Measurements from ENCODE around the gene CDHR1.
"Not testable (repeated sequence)": the region's sequence is repeated elsewhere in the genome, so short reads cannot be mapped to it uniquely, and the experiment has no call there.

DNA sequence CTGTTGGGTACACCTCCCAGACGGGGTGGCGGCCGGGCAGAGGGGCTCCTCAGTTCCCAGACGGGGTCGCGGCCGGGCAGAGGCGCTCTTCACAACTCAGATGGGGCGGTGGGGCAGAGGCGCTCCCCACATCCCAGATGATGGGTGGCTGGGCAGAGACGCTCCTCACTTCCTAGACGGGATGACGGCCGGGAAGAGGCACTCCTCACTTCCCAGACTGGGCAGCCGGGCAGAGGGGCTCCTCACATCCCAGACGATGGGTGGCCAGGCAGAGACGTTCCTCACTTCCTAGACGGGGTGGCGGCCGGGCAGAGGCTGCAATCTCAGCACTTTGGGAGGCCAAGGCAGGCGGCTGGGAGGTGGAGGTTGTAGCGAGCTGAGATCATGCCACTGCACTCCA is 14.0 kb upstream of the CDHR1 start:
- TF ChIP-seq, protein P1, sequence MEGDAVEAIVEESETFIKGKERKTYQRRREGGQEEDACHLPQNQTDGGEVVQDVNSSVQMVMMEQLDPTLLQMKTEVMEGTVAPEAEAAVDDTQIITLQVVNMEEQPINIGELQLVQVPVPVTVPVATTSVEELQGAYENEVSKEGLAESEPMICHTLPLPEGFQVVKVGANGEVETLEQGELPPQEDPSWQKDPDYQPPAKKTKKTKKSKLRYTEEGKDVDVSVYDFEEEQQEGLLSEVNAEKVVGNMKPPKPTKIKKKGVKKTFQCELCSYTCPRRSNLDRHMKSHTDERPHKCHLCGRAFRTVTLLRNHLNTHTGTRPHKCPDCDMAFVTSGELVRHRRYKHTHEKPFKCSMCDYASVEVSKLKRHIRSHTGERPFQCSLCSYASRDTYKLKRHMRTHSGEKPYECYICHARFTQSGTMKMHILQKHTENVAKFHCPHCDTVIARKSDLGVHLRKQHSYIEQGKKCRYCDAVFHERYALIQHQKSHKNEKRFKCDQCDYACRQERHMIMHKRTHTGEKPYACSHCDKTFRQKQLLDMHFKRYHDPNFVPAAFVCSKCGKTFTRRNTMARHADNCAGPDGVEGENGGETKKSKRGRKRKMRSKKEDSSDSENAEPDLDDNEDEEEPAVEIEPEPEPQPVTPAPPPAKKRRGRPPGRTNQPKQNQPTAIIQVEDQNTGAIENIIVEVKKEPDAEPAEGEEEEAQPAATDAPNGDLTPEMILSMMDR (IDR thresholded peaks at IDR 0.05): not testable (repeated sequence)
- TF ChIP-seq, protein P2, sequence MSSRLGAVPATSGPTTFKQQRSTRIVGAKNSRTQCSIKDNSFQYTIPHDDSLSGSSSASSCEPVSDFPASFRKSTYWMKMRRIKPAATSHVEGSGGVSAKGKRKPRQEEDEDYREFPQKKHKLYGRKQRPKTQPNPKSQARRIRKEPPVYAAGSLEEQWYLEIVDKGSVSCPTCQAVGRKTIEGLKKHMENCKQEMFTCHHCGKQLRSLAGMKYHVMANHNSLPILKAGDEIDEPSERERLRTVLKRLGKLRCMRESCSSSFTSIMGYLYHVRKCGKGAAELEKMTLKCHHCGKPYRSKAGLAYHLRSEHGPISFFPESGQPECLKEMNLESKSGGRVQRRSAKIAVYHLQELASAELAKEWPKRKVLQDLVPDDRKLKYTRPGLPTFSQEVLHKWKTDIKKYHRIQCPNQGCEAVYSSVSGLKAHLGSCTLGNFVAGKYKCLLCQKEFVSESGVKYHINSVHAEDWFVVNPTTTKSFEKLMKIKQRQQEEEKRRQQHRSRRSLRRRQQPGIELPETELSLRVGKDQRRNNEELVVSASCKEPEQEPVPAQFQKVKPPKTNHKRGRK (CRISPR knock-in tag; IDR thresholded peaks at IDR 0.05; ENCODE audit: borderline replicate concordance): not testable (repeated sequence)
- TF ChIP-seq, protein P3, sequence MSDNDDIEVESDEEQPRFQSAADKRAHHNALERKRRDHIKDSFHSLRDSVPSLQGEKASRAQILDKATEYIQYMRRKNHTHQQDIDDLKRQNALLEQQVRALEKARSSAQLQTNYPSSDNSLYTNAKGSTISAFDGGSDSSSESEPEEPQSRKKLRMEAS (CRISPR knock-in tag; IDR thresholded peaks at IDR 0.05): not testable (repeated sequence)
- not testable (repeated sequence) for TF ChIP-seq NFE2L1 (CRISPR knock-in tag; IDR thresholded peaks at IDR 0.05); GABPB1 (CRISPR knock-in tag; IDR thresholded peaks at IDR 0.05); NR2C2 (CRISPR knock-in tag; IDR thresholded peaks at IDR 0.05); SMAD3 (CRISPR knock-in tag; IDR thresholded peaks at IDR 0.05; ENCODE audit: borderline replicate concordance); CBFB (CRISPR knock-in tag; IDR thresholded peaks at IDR 0.05; ENCODE audit: low read depth); NR3C1 (CRISPR knock-in tag; conservative IDR thresholded peaks at IDR 0.05; ENCODE audit: low read depth); RORB (CRISPR knock-in tag; IDR thresholded peaks at IDR 0.05); CREM (CRISPR knock-in tag; IDR thresholded peaks at IDR 0.05)
- TF ChIP-seq, protein P4, sequence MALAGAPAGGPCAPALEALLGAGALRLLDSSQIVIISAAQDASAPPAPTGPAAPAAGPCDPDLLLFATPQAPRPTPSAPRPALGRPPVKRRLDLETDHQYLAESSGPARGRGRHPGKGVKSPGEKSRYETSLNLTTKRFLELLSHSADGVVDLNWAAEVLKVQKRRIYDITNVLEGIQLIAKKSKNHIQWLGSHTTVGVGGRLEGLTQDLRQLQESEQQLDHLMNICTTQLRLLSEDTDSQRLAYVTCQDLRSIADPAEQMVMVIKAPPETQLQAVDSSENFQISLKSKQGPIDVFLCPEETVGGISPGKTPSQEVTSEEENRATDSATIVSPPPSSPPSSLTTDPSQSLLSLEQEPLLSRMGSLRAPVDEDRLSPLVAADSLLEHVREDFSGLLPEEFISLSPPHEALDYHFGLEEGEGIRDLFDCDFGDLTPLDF (CRISPR knock-in tag; IDR thresholded peaks at IDR 0.05): not testable (repeated sequence)
- TF ChIP-seq, protein P5, sequence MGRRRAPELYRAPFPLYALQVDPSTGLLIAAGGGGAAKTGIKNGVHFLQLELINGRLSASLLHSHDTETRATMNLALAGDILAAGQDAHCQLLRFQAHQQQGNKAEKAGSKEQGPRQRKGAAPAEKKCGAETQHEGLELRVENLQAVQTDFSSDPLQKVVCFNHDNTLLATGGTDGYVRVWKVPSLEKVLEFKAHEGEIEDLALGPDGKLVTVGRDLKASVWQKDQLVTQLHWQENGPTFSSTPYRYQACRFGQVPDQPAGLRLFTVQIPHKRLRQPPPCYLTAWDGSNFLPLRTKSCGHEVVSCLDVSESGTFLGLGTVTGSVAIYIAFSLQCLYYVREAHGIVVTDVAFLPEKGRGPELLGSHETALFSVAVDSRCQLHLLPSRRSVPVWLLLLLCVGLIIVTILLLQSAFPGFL (CRISPR knock-in tag; IDR thresholded peaks at IDR 0.05; ENCODE audit: borderline replicate concordance): not testable (repeated sequence)

Data from WTC11 (cell line).